ENCODE measurements around the gene GJA4.

DNA sequence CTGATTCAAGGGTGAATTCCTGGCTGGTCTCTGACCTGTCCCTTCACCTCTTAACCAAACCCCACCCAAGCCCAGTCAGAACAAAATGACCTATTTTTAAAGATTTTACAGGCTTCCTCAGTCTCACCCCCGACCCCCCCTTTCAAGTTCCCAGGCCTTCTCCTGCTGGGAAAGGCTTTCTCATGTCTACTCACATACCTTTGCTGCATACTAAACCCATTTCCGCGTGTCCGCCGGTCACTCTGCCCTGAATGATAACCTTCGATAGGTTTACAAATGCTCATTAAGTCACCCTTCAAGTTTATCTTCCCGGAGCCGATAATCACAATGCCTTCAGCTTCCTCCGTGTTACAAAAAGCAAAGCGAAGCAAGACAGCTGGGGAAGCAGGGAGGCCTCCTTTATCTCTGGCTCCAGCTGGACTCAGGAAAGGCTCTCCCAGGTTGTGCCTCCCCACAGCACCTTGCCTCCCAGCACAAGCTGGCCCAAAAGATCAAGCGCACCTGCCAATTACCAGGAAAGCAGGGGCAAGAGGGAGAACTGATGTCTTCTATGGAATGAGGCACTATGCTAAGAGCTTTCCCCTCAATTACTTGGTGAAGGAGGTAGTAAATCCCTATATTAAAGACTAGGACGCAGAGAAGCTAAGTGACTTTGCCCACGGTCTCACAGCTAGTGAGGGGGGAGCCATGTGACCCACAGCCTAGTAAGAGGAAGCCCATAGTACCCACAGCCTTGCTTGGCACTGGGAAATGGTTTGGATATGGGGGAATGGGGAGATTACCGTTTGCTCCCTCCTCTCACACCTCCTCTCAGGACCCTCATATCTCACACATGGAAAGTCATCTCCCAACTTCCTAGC, 50.8 kb downstream of the GJA4 start:
- TF ChIP-seq, protein P1, sequence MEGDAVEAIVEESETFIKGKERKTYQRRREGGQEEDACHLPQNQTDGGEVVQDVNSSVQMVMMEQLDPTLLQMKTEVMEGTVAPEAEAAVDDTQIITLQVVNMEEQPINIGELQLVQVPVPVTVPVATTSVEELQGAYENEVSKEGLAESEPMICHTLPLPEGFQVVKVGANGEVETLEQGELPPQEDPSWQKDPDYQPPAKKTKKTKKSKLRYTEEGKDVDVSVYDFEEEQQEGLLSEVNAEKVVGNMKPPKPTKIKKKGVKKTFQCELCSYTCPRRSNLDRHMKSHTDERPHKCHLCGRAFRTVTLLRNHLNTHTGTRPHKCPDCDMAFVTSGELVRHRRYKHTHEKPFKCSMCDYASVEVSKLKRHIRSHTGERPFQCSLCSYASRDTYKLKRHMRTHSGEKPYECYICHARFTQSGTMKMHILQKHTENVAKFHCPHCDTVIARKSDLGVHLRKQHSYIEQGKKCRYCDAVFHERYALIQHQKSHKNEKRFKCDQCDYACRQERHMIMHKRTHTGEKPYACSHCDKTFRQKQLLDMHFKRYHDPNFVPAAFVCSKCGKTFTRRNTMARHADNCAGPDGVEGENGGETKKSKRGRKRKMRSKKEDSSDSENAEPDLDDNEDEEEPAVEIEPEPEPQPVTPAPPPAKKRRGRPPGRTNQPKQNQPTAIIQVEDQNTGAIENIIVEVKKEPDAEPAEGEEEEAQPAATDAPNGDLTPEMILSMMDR (IDR thresholded peaks at IDR 0.05), result no peak
- no peak for TF ChIP-seq EZH2 (IDR thresholded peaks at IDR 0.05; ENCODE audit: borderline replicate concordance, insufficient read depth, low read depth, low read length, poor library complexity, severe bottlenecking)

Measured in B cell (primary cell).